ENCODE data around the gene CLSTN2. TPM values are rescaled to one million over a fixed set of nuclear protein-coding genes. Genes with fewer than 3 reads are reported as not detected.

CLSTN2 gene
- total and polyA plus RNA-seq, 2 of the 8 experiments (the other 6 are each of a cell fraction or from before 2014, with no cell fraction given), result 0.39 to 0.52 TPM

GRCh38 chr3:140238646-140239314, 303.8 kb downstream of the CLSTN2 start:
- H3K56ac ChIP-seq (replicated peaks; ENCODE audit: insufficient read length, low read depth, low read length), result no peak overlapping the region
- ChIA-PET CTCF (ENCODE audit: partially characterized antibody) (no interaction called here), POLR2A (ENCODE audit: partially characterized antibody) (no interaction called here)
- no peak overlapping the region for H3K18ac ChIP-seq (ENCODE audit: extremely low read depth, low read length)
- no peaks in the 10 kb centered on the region for H4K20me1 ChIP-seq (replicated peaks in 1 of 2; ENCODE audit: control insufficient read depth in 1 of 2, insufficient read depth in 2 of 2, low read length in 2 of 2)
- no peak overlapping the region for H3K14ac ChIP-seq (ENCODE audit: insufficient read length)
- H2BK20ac ChIP-seq (ENCODE audit: low read length), result no peak overlapping the region
- H3K36me3 ChIP-seq (ENCODE audit: control insufficient read depth in 2 of 4, insufficient read depth in 4 of 4, low read length in 3 of 4), result no peaks in the 10 kb centered on the region
- no peak overlapping the region for H3K9ac ChIP-seq (replicated peaks in 1 of 4; ENCODE audit: extremely low read depth in 1 of 4, low read depth in 3 of 4, low read length in 3 of 4)
- DNase-seq (ENCODE audit: low read depth in 1 of 2, low spot score in 2 of 2) (no peak), FAIRE-seq (no peak)
- no peaks in the 10 kb centered on the region; a peak in 1 of 7 replicates for H3K27me3 ChIP-seq (replicated peaks in 1 of 4; ENCODE audit: control insufficient read depth in 3 of 4, extremely low read depth in 1 of 4, insufficient read depth in 3 of 4, low read length in 3 of 4)
- H3K4me3 ChIP-seq (ENCODE audit: extremely low read depth in 1 of 4, insufficient read depth in 2 of 4, low read depth in 3 of 4, low read length in 4 of 4), result no peak overlapping the region
- no peaks in the 10 kb centered on the region for H3K23me2 ChIP-seq (ENCODE audit: low read depth, low read length)
- no peak overlapping the region for H3K23ac ChIP-seq (ENCODE audit: insufficient read length)
- 88% methylated on average over 2 of the region's 2 CpGs; no CpG with 5 or more reads in 1 of the 2 experiments for WGBS, 2 experiments (ENCODE audit: extremely low coverage in 1 of 2, insufficient coverage in 1 of 2, insufficient read length in 1 of 2, insufficient replicate concordance in 2 of 2, low coverage in 1 of 2, low lambda C conversion rate in 2 of 2, missing lambda C conversion rate in 1 of 2)
- H3K27ac ChIP-seq (ENCODE audit: low read depth, low read length), result no peak overlapping the region
- no peak overlapping the region for H2BK120ac ChIP-seq (replicated peaks; ENCODE audit: low read depth, low read length)
- no peak overlapping the region for H2BK12ac ChIP-seq (ENCODE audit: low read depth, low read length)
- no peaks in the 10 kb centered on the region for H3K9me3 ChIP-seq (ENCODE audit: insufficient read depth in 2 of 2, low read depth in 1 of 2, low read length in 1 of 2)
- H3K4me2 ChIP-seq (ENCODE audit: insufficient read depth in 1 of 2, low read depth in 2 of 2, low read length in 2 of 2), result no peak overlapping the region
- H3K4ac ChIP-seq (replicated peaks; ENCODE audit: insufficient read length, low read depth, low read length), result no peak overlapping the region
- H3K79me2 ChIP-seq (ENCODE audit: control insufficient read depth in 1 of 2, insufficient read depth in 2 of 2, low read length in 2 of 2), result no peaks in the 10 kb centered on the region
- no peak overlapping the region for H2AK5ac ChIP-seq (ENCODE audit: low read depth, low read length)
- no peak overlapping the region for H2AFZ ChIP-seq (ENCODE audit: low read length)
- H3K79me1 ChIP-seq (ENCODE audit: low read depth, low read length), result no peaks in the 10 kb centered on the region
- no peak overlapping the region for H2BK5ac ChIP-seq (ENCODE audit: low read depth, low read length)
- H3K4me1 ChIP-seq (replicated peaks in 1 of 4; ENCODE audit: control insufficient read depth in 3 of 4, insufficient read depth in 4 of 4, low read length in 3 of 4), result no peaks in the 10 kb centered on the region
- H4K5ac ChIP-seq (ENCODE audit: insufficient read length, low read depth, low read length), result no peak overlapping the region
- H4K8ac ChIP-seq (ENCODE audit: extremely low read depth, insufficient read depth, low read length), result no peak overlapping the region
- no peak overlapping the region for H2BK15ac ChIP-seq (ENCODE audit: low read length)
- H4K91ac ChIP-seq (replicated peaks; ENCODE audit: insufficient read length, low read length), result no peak overlapping the region
- TF ChIP-seq KDM5A (IDR thresholded peaks at IDR 0.05; ENCODE audit: low read length), result no peak
- no peak for TF ChIP-seq POLR2A (IDR thresholded peaks at IDR 0.05; ENCODE audit: control extremely low read depth in 1 of 2, low read depth in 2 of 2, low read length in 2 of 2)
- TF ChIP-seq RFX5 (IDR thresholded peaks at IDR 0.05; ENCODE audit: borderline replicate concordance, low read depth, low read length), result no peak
- no peak for TF ChIP-seq MAFK (IDR thresholded peaks at IDR 0.05; ENCODE audit: low read depth, low read length)
- TF ChIP-seq SP2 (IDR thresholded peaks at IDR 0.05; ENCODE audit: low read length), result no peak
- no peak for TF ChIP-seq SP1 (IDR thresholded peaks at IDR 0.05; ENCODE audit: low read depth, low read length)
- TF ChIP-seq NRF1 (IDR thresholded peaks at IDR 0.05; ENCODE audit: low read depth, low read length), result no peak
- TF ChIP-seq CBX8 (IDR thresholded peaks at IDR 0.05; ENCODE audit: borderline replicate concordance, low read depth, low read length), result no peak
- TF ChIP-seq SP4 (IDR thresholded peaks at IDR 0.05; ENCODE audit: low read length), result no peak
- no peak for TF ChIP-seq RAD21 (IDR thresholded peaks at IDR 0.05 in 1 of 2, conservative IDR thresholded peaks at IDR 0.05 in 1 of 2; ENCODE audit: low read depth in 2 of 2, low read length in 2 of 2)
- no peak for TF ChIP-seq CHD1 (IDR thresholded peaks at IDR 0.05; ENCODE audit: low read depth, low read length)
- TF ChIP-seq GABPA (IDR thresholded peaks at IDR 0.05; ENCODE audit: borderline replicate concordance, insufficient read depth, low read length), result no peak
- no peak for TF ChIP-seq CTBP2 (IDR thresholded peaks at IDR 0.05; ENCODE audit: borderline replicate concordance, insufficient read depth, insufficient read length, low read length)
- TF ChIP-seq TAF1 (IDR thresholded peaks at IDR 0.05; ENCODE audit: low read depth, low read length), result no peak
- no peak for TF ChIP-seq RBBP5 (IDR thresholded peaks at IDR 0.05; ENCODE audit: borderline replicate concordance, low read depth, low read length)

Data from H1 (cell line).